Activated CD4-positive, alpha-beta memory T cell treated with anti-CD3 and anti-CD28 coated beads for 36 hours (primary cell): ENCODE results near the gene XIRP1. TPM values are rescaled to one million over a fixed set of nuclear protein-coding genes. Genes with fewer than 3 reads are reported as not detected.
"Not testable (repeated sequence)": the region's sequence is repeated elsewhere in the genome, so short reads cannot be mapped to it uniquely, and the experiment has no call there.

Experiments used
- CTCF ChIA-PET: fragments of 350-600 bp; sonication (Branson Sonifier 250); formaldehyde crosslinking; loops from one replicate; lab custom pipeline; 2021; ENCODE audit warnings: antibody characterized with exemption, inconsistent platforms; lab: Charles Lee
- POLR2A ChIA-PET: fragments of 350-600 bp; sonication (Branson Sonifier 250); formaldehyde crosslinking; loops from one replicate; lab custom pipeline; 2021; ENCODE audit warnings: antibody characterized with exemption; lab: Charles Lee
- DNase-seq: peaks from one replicate; pipeline ENCODE4 v3.0.0-alpha.2; 2020
- H3K27ac Mint-ChIP-seq: one replicate; pipeline ENCODE4 v1.8.0; 2021; ENCODE audit warnings: mixed read lengths
- H3K27me3 Mint-ChIP-seq: one replicate; pipeline ENCODE4 v1.8.0; 2021; ENCODE audit warnings: mixed read lengths
- H3K36me3 Mint-ChIP-seq: one replicate; pipeline ENCODE4 v1.8.0; 2021; ENCODE audit warnings: mixed read lengths
- H3K4me1 Mint-ChIP-seq: one replicate; pipeline ENCODE4 v1.8.0; 2021; ENCODE audit warnings: low read depth, mixed read lengths
- H3K4me3 Mint-ChIP-seq: one replicate; pipeline ENCODE4 v1.8.0; 2021; ENCODE audit warnings: mild to moderate bottlenecking, mixed read lengths
- H3K9me3 Mint-ChIP-seq: one replicate; pipeline ENCODE4 v1.8.0; 2021; ENCODE audit warnings: mixed read lengths
- intact Hi-C: fragments of 100-400 bp; cut with micrococcal nuclease; formaldehyde crosslinking; loops from one replicate; pipeline ENCODE4 v1.15.1; 2023
- total RNA-seq, 2 experiments: library from RNA; stranded (reverse); gene quantifications; one replicate each; pipeline ENCODE4 v1.2.3, GENCODE V29; 2021

Gene XIRP1
- 1 to 10 TPM; 1.3 to 1.6 TPM for total RNA-seq

DNA sequence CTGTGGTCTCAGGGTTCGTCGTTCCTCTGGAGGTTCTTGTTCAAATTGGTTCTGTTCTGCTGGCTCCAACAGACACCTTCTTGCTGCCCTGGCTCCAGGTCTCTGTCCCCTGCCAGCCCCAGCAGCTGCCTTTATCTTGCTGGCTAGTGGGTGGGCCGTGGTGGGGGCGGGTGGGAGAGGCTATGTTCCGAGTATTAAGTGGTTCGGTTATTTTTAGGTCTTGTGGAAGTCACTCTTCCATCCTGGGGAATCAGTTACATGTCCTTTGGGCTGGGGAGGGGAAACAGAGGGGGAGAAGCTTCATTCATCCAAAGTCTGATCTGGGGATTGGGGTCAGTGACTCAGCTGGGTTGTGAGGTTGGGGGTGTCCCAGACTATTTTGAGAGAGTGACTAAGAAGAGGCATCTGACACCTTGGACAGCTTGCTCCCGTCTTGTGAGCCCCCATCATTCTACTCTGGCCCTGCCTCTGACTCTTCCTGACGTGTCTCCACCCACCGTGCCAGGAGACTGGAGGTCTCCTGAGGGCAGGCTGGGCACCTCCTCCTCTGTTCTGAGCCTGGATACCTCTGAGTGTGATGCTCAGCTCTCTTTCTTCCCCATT lies at the start of gene XIRP1:
TSS of gene XIRP1 (minus strand) at position 106 of the 603 bp plus-strand sequence. CDS start 3,150 bp downstream, outside the sequence.
- intact Hi-C loops: loop anchor here (2.0 kb wide), 1 partner anchor 66 kb away; no protein-coding TSS in a partner anchor
- no peak within 1 kb of the TSS for H3K4me3 Mint-ChIP-seq
- H3K4me1 Mint-ChIP-seq: peaks cover 28% of the 10 kb centered on the region
- POLR2A ChIA-PET: interaction anchor here (1.1 kb wide), 1 partner anchor 24 kb away, joined by 6 read pairs; no protein-coding TSS in a partner anchor
- peak; percentile 64 for DNase-seq
- H3K27ac Mint-ChIP-seq: no peak within 1 kb of the TSS
- peaks cover 1% of the 10 kb centered on the region for H3K27me3 Mint-ChIP-seq
- H3K9me3 Mint-ChIP-seq: no peaks in the 10 kb centered on the region
- H3K36me3 Mint-ChIP-seq: no peaks in the 10 kb centered on the region
- CTCF ChIA-PET: interaction anchor here (0.6 to 15.1 kb wide), 4 partner anchors 13 to 196 kb away, joined by 3 to 587 read pairs (median 3); no protein-coding TSS in a partner anchor

DNA sequence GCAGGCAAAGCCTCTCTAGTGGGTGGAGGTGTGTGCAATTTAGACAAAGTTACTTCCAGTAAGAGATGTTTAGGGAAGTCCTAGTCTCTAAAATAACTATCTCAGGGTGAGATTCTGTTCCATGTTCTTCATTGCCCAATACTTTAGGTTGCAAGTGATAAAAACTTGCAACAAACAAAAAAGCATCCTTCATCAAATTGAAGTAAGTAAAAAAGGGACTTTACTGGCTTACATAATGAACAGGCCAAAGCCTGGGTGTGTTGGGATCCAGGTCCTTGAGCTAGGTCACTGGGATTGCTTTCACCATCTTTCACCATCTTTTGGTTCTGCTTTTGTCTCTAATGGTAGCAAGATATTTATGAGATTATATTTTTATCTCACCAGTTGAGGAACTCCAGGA lies 49.2 kb upstream of the XIRP1 start:
- DNase-seq: no peak
- no peak overlapping the region for H3K4me3 Mint-ChIP-seq
- no peaks in the 10 kb centered on the region for H3K4me1 Mint-ChIP-seq
- no peak overlapping the region for H3K27ac Mint-ChIP-seq
- CTCF ChIA-PET: interaction anchor here (0.7 kb wide), 1 partner anchor 47 kb away, joined by 3 read pairs; no protein-coding TSS in a partner anchor
- H3K27me3 Mint-ChIP-seq: no peaks in the 10 kb centered on the region
- POLR2A ChIA-PET: no interaction called here
- H3K9me3 Mint-ChIP-seq: peaks cover 4% of the 10 kb centered on the region
- no peaks in the 10 kb centered on the region for H3K36me3 Mint-ChIP-seq
- intact Hi-C loops: no loop called here

DNA sequence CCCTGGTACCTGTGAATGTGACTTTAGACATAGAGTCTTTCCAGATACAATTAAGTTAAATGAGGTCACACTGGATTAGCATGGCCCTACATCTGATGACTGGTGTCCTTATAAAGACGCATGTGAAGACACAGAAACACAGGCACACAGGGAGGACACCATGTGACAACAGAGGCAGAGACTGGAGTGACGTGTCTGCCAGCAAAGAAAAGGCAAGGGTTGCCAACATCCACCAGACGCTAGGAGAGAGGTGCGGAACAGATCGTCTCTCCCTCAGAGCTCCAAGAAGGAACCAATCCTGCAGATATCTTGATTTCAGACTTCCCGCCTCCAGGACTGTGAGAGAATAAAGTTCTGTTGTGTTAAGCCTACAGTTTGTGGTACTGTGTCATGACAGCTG lies 44.6 kb upstream of the XIRP1 start:
- no peak overlapping the region for H3K27ac Mint-ChIP-seq
- intact Hi-C loops: no loop called here
- no peak overlapping the region for H3K4me3 Mint-ChIP-seq
- DNase-seq: no peak
- H3K9me3 Mint-ChIP-seq: no peaks in the 10 kb centered on the region
- POLR2A ChIA-PET: no interaction called here
- peaks cover 2% of the 10 kb centered on the region for H3K27me3 Mint-ChIP-seq
- peaks cover 10% of the 10 kb centered on the region for H3K4me1 Mint-ChIP-seq
- H3K36me3 Mint-ChIP-seq: no peaks in the 10 kb centered on the region
- CTCF ChIA-PET: no interaction called here

GRCh38 chr3:39234651-39235050 lies 42.3 kb upstream of the XIRP1 start:
- POLR2A ChIA-PET: no interaction called here
- DNase-seq: peak; percentile 21
- intact Hi-C loops: no loop called here

GRCh38 chr3:39232859-39233258 lies 40.5 kb upstream of the XIRP1 start:
- no peak for DNase-seq
- Mint-ChIP-seq H3K27me3 (peaks cover 2% of the 10 kb centered on the region), H3K4me1 (peaks cover 10% of the 10 kb centered on the region), H3K36me3 (peaks cover 1% of the 10 kb centered on the region), H3K9me3 (no peaks in the 10 kb centered on the region), H3K4me3 (no peak overlapping the region), H3K27ac (no peak overlapping the region)
- ChIA-PET POLR2A (interaction anchor here (0.6 kb wide), 1 partner anchor 81 kb away, joined by 3 read pairs; no protein-coding TSS in a partner anchor), CTCF (interaction anchor here (1.2 kb wide), 1 partner anchor 55 kb away, joined by 11 read pairs; no protein-coding TSS in a partner anchor)
- intact Hi-C loops: no loop called here

More at GRCh38 chr3:39234651-39235050, 42.3 kb upstream of the XIRP1 start:
- CTCF ChIA-PET: interaction anchor here (0.9 to 1.9 kb wide), 3 partner anchors 53 to 62 kb away, joined by 3 to 6 read pairs (median 5); no protein-coding TSS in a partner anchor
- no peaks in the 10 kb centered on the region for H3K9me3 Mint-ChIP-seq
- H3K36me3 Mint-ChIP-seq: peaks cover 1% of the 10 kb centered on the region
- H3K27ac Mint-ChIP-seq: no peak overlapping the region
- peaks cover 10% of the 10 kb centered on the region for H3K4me1 Mint-ChIP-seq
- H3K27me3 Mint-ChIP-seq: peaks cover 2% of the 10 kb centered on the region
- no peak overlapping the region for H3K4me3 Mint-ChIP-seq

- intact Hi-C loops: no loop called here
- no peak overlapping the region for H3K4me3 Mint-ChIP-seq
- H3K36me3 Mint-ChIP-seq: peaks cover 1% of the 10 kb centered on the region
- peaks cover 10% of the 10 kb centered on the region for H3K4me1 Mint-ChIP-seq
- ChIA-PET POLR2A (no interaction called here), CTCF (interaction anchor here (2.7 kb wide), 1 partner anchor 61 kb away, joined by 10 read pairs; no protein-coding TSS in a partner anchor)
- no peak for DNase-seq
- H3K27me3 Mint-ChIP-seq: peaks cover 2% of the 10 kb centered on the region
- no peak overlapping the region for H3K27ac Mint-ChIP-seq
- no peaks in the 10 kb centered on the region for H3K9me3 Mint-ChIP-seq
Measured at GRCh38 chr3:39230453-39230852, 38.1 kb upstream of the XIRP1 start.

DNA sequence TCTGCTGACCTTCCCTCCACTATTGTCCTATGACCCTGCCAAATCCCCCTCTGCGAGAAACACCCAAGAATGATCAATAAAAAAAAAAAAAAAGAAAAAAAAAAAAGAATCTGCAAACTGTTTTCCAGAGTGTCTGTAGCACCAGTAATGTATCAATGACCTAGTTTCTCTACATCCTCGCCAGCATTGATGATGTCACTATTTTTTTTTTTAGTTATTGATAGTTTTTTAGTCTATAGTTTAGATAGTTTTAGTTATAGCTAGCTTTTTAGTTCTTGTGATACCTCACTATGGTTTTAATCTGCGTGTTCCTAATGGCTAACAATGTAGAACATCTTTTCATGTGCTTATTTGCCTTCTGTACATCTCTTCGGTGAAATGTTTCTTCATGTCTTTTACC lies 36.1 kb upstream of the XIRP1 start:
- H3K27ac Mint-ChIP-seq: no peak overlapping the region
- ChIA-PET CTCF (interaction anchor here (0.7 to 2.7 kb wide), 2 partner anchors 63 to 1128 kb away, joined by 3 to 10 read pairs; no protein-coding TSS in a partner anchor), POLR2A (no interaction called here)
- H3K4me3 Mint-ChIP-seq: no peak overlapping the region
- peaks cover 1% of the 10 kb centered on the region for H3K36me3 Mint-ChIP-seq
- H3K27me3 Mint-ChIP-seq: no peaks in the 10 kb centered on the region
- DNase-seq: no peak
- intact Hi-C loops: no loop called here
- H3K9me3 Mint-ChIP-seq: no peaks in the 10 kb centered on the region
- no peaks in the 10 kb centered on the region for H3K4me1 Mint-ChIP-seq

- DNase-seq, CTCF ChIA-PET, H3K27ac Mint-ChIP-seq, POLR2A ChIA-PET, H3K36me3 Mint-ChIP-seq, H3K4me3 Mint-ChIP-seq, H3K9me3 Mint-ChIP-seq, H3K4me1 Mint-ChIP-seq, intact Hi-C loops, H3K27me3 Mint-ChIP-seq: not testable (repeated sequence)
Measured at GRCh38 chr3:39227596-39227995, 35.2 kb upstream of the XIRP1 start.

- Mint-ChIP-seq H3K4me3 (no peak overlapping the region), H3K27ac (no peak overlapping the region), H3K27me3 (peaks cover 2% of the 10 kb centered on the region), H3K9me3 (no peaks in the 10 kb centered on the region), H3K36me3 (peaks cover 1% of the 10 kb centered on the region), H3K4me1 (no peaks in the 10 kb centered on the region)
- ChIA-PET POLR2A (no interaction called here), CTCF (no interaction called here)
- intact Hi-C loops: no loop called here
- no peak for DNase-seq
Measured at GRCh38 chr3:39226106-39226741, 33.8 kb upstream of the XIRP1 start.

GRCh38 chr3:39224288-39224687 lies 31.9 kb upstream of the XIRP1 start:
- CTCF ChIA-PET: no interaction called here
- intact Hi-C loops: no loop called here
- H3K27ac Mint-ChIP-seq: no peak overlapping the region

DNA sequence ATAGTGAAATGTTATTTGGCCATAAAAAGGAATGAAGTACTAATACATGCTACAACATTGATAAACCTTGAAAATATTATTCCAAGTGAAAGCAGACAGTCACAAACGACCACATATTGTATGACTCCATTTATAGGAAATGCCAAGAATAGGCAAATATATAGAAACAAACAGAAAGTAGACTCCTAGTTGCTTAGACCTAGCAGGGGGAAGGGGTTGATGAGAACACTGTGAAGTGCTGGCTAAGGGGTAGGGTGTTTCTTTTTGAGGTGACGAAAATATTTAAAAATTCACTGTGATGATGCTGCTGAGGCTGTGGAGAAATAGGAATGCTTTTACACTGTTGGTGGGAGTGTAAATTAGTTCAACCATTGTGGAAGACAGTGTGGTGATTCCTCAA lies 30.5 kb upstream of the XIRP1 start:
- no peaks in the 10 kb centered on the region for H3K9me3 Mint-ChIP-seq
- peaks cover 6% of the 10 kb centered on the region for H3K27me3 Mint-ChIP-seq
- DNase-seq: no peak
- no peaks in the 10 kb centered on the region for H3K36me3 Mint-ChIP-seq
- H3K4me1 Mint-ChIP-seq: no peaks in the 10 kb centered on the region
- no peak overlapping the region for H3K27ac Mint-ChIP-seq
- intact Hi-C loops: no loop called here
- H3K4me3 Mint-ChIP-seq: no peak overlapping the region
- POLR2A ChIA-PET: no interaction called here
- CTCF ChIA-PET: no interaction called here

More at GRCh38 chr3:39224288-39224687, 31.9 kb upstream of the XIRP1 start:
- no peaks in the 10 kb centered on the region for H3K4me1 Mint-ChIP-seq
- no peaks in the 10 kb centered on the region for H3K9me3 Mint-ChIP-seq
- H3K4me3 Mint-ChIP-seq: no peak overlapping the region
- H3K27me3 Mint-ChIP-seq: peaks cover 6% of the 10 kb centered on the region
- POLR2A ChIA-PET: no interaction called here
- no peaks in the 10 kb centered on the region for H3K36me3 Mint-ChIP-seq
- no peak for DNase-seq

DNA sequence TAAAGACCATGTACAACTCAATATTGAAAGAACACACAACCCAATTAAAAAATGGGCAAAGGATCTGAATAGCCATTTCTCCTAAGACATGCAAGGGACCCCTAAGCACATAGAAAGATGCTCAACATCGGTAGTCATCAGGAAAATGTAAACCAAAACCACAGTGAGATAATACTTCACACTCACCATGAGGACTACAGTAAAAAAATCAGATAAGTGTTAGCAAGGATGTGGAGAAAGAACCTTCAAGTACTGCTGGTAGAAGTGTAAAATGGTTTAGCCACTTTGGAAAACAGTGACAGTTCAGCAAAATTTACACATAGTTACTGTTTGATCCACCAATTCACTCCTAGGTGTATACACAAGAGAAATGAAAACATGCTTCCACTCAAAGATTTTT lies 30.1 kb upstream of the XIRP1 start:
- intact Hi-C loops: no loop called here
- no peak overlapping the region for H3K4me3 Mint-ChIP-seq
- H3K36me3 Mint-ChIP-seq: no peaks in the 10 kb centered on the region
- no peaks in the 10 kb centered on the region for H3K9me3 Mint-ChIP-seq
- no peak for DNase-seq
- POLR2A ChIA-PET: no interaction called here
- no peak overlapping the region for H3K27ac Mint-ChIP-seq
- CTCF ChIA-PET: no interaction called here
- H3K27me3 Mint-ChIP-seq: peaks cover 6% of the 10 kb centered on the region
- H3K4me1 Mint-ChIP-seq: no peaks in the 10 kb centered on the region
